K562 treated with DMSO at 1 percent for 48 hours (cell line): Measurements from ENCODE around the gene GABRA6. TPM values are rescaled to one million over a fixed set of nuclear protein-coding genes. Genes with fewer than 3 reads are reported as not detected.

Source experiments
- total RNA-seq: library from RNA; unstranded; fragments of 300-600 nt; gene quantifications from 2 replicates; pipeline ENCODE4 v1.2.3, GENCODE V29; 2022; ENCODE audit warnings: low replicate concordance; ENCODE audit errors: extremely low read depth

The GABRA6 gene
- total RNA-seq: not detected in 2 replicates

GRCh38 chr5:161685461-161685860 lies at the start of gene GABRA6:
Gene GABRA6, plus strand, starts transcription at chr5:161685721. Its CDS starts 269 bp downstream, at chr5:161685990.

Other genes with a start within 250 kb of the GABRA6 start
- gene GABRB2, start 139.0 kb upstream of the GABRA6 start, total RNA-seq: not detected in 2 replicates
- not detected in 2 replicates for gene GABRA1, start 162.4 kb downstream of the GABRA6 start, total RNA-seq